ENCODE measurements around the gene EVC.

Gene EVC

DNA sequence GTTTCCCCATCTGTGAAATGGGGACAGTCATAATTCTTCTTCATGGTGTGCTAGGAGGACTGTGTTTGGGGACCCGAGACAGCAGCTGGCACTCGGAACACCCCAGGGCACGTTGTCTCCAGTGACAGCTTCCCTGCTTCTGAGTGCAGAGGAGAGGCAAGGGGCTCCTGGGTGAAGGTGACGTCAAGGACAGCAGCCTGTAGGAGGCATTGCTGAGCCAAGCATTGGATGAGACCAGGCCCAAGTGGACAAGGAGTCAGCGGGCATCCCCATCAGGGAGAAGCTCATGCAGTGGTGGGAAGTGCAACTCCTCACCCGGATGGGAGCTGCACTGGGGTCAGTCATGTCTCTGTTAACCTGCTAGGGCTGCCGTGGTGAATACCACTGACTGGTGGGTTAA lies 46.1 kb downstream of the EVC start:
- DNase-seq (ENCODE audit: low read depth) = no peak

DNA sequence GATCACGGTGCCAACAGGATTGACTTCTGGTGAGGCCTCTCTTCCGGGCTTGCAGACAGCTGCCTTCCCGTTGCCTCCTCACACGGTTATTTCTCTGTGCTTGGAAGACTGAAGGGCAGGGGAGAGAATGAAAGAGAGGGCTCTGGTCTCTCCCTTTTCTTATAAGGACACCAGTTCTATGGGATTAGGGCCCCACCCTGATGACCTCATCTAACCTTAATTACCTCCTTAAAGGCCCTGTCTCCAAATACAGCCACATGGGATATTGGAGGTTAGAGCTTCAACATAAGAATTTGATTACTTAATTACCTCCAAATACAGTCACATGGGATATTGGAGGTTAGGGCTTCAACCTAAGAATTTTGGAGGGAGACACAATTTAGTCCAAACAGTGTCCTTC lies 46.5 kb downstream of the EVC start:
- no peak for DNase-seq (ENCODE audit: low read depth)

GRCh38 chr4:5757954-5758353 lies 47.0 kb downstream of the EVC start:
- DNase-seq (ENCODE audit: low read depth) = no peak

DNA sequence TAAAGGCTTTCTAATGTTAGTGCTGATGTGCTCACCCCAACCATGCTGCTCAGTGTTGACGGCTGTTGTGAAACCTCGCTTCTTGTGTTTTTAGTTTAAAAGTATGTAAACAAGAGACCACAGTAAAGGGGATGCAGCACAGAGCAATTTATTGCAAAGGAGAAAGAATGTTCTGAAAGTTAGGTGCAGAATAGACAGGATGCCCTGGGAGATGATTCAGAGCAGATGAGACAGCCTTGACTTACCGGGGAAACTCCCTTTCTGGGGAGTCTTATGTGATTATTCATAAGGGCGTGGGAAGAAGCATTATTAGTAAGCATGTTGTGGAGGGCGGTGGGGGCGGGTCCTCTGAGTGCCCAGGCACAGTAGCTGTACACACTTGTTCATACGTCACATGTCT lies 47.7 kb downstream of the EVC start:
- no peak for DNase-seq (ENCODE audit: low read depth)

- no peak for DNase-seq (ENCODE audit: low read depth)
Measured at GRCh38 chr4:5759236-5760075, 48.5 kb downstream of the EVC start.

DNA sequence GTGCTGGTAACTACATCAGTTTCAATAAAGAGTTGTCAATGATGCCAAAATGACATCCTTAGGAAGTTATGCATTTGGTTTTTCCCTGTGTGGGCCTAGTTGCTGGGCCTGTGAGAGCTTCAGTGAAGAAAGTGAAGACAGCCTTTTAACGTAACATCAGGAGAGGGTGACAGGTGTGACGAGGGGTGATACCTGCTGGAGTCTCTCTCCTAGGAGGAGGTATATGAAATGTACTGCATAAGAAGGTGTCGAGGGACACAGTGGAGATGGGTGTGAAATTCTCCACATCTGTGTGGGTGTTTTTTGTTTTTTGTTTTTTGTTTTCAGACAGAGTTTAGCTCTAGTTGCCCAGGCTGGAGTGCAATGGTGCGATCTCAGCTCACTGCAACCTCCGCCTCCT lies 49.2 kb downstream of the EVC start:
- no peak for DNase-seq (ENCODE audit: low read depth)

GRCh38 chr4:5760936-5761480 lies 50.0 kb downstream of the EVC start:
- no peak for DNase-seq (ENCODE audit: low read depth)

DNA sequence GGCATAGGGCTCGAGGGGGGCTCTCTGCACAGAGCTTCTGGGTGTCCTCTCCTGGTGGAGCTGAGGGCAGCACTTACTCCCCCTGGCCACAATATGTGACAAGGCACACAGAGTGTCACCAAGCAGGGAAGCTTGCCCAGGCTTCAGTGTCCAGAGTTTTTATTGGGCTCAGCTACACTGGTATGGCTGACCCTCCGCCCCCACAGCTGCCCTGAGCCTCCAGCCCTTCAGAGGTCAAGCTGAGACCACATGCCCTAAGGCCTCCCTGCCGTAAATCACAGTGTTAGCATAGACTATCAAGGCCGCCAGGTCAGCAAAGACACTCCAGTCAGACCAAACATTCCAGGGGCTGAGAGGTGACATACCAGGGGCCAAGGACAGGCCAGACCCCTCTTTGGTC lies 59.0 kb downstream of the EVC start:
- no peak for DNase-seq (ENCODE audit: low read depth)

- DNase-seq (ENCODE audit: low read depth) = no peak
Measured at GRCh38 chr4:5772528-5773270, 61.7 kb downstream of the EVC start.

GRCh38 chr4:5773271-5773555 lies 62.2 kb downstream of the EVC start:
- DNase-seq (ENCODE audit: low read depth) = no peak

GRCh38 chr4:5774416-5775036 lies 63.5 kb downstream of the EVC start:
- no peak for DNase-seq (ENCODE audit: low read depth)

DNA sequence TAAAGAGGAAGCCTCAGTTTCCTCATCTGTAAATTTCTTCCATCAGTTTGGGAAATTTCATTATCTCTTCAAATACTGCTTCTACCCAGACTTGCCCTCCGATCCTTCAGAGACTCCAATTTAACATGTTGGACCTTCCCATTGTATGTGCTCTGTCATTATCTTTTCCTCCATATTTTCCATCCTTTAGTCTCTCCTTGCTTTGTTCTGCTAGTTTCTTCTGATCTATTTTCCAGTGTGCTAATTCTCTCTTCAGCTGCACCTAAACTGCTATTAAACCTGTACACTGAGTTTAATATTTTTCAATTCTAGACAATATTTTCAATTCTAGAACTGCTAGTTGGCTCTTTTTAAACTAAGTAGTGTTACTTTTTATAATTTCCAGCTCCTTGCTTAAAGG lies 65.5 kb downstream of the EVC start:
- no peak for DNase-seq (ENCODE audit: low read depth)

DNA sequence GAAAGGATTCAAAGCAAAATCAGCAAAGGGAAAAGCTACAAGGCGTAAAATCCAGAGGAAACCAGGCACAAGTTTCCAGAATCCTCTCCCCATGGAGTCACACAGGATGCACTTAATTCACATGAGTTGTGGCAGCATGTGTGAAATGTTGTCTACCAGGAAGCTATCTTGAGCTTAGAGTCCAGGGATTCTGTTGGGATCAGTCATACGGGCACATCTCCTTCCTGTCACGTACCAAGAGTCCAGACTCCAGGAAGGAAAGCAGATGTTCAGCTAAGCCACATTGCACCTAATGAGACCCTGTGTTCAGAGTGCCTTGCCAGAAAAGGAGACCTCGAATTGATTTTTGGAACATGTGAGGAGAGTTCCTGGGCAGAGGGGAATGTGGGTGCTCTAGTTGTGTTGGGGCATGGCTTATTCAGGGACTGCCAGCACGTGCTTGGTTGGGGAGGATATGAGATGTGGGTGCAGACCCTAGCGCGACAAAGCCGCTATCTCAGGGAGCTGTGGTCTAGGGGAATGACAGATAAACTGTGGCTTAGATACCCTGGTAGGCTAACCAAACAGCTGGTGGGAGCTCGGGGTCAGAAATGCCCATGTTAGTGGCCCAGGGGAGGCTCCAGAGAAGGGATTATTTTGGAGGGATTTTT lies 70.0 kb downstream of the EVC start:
- no peak for DNase-seq (ENCODE audit: low read depth)

DNA sequence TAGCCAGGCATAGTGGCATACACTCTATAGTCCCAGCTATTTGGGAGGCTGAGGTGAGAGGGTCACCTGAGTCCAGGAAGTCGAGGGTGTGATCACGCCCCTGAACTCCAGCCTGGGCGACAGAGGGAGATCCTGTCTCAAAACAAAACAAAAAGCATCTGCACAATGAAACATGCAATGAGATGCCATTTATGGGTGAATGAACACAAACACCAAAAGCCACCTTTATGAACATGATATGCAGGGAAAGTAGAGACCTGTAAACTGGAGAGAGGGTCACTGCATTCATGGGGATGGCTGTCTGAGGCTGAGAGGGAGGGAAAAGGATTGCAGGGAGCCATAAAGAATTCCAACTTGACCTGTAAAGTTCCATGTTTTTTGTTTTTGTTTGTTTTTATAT lies 70.7 kb downstream of the EVC start:
- DNase-seq (ENCODE audit: low read depth) = no peak

DNA sequence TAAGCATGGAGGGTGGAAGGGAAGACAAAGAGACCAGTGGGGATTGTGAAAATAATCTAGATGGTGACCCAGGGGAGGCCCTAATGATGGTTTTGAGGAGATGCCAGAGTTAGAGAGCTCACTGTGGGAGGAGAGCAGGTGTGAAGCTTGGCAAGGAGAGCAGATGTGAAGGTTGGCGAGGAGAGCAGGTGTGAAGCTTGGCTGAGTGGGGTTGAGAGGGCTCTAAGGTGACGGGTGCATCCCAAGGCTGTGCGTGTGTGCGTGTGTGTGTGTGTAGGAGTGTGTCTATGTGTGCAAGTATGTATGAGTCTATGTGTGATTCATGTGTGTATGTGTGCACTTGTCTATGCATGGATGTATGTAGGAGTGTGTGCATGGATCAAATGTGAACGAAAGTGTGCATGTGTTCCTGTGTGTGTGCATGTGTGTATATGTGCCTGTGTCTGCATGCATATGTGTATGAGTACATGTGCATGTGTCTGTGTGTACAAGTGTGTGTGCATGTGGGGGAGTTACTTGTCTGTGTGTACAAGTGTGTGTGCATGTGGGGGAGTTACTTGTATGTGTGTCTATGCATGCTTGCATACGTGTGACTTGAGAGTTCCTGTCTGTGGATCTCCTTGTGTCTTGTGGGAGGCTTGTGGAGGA lies 72.0 kb downstream of the EVC start:
- no peak for DNase-seq (ENCODE audit: low read depth)

GRCh38 chr4:5783486-5783885 lies 72.5 kb downstream of the EVC start:
- DNase-seq (ENCODE audit: low read depth) = no peak

DNA sequence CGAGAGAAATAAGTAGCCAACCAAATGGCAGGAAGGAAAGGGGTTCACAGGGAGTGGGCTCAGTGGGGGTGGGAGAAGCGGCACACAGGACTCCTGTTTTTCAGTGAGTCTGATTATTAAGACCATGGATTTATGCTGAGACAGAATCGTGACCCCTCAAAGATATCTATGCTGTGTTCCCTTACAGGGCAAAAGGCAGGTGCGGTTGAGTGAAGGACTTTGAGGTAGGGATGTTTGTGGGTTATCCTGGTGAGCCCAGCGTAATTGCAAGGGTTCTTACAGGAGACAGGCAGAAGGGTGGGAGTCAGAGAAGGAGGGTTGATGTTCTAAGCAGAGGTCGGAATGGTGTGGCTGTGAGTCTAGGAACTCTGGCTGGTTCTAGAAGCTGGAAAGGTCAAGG lies 73.0 kb downstream of the EVC start:
- DNase-seq (ENCODE audit: low read depth) = no peak

DNA sequence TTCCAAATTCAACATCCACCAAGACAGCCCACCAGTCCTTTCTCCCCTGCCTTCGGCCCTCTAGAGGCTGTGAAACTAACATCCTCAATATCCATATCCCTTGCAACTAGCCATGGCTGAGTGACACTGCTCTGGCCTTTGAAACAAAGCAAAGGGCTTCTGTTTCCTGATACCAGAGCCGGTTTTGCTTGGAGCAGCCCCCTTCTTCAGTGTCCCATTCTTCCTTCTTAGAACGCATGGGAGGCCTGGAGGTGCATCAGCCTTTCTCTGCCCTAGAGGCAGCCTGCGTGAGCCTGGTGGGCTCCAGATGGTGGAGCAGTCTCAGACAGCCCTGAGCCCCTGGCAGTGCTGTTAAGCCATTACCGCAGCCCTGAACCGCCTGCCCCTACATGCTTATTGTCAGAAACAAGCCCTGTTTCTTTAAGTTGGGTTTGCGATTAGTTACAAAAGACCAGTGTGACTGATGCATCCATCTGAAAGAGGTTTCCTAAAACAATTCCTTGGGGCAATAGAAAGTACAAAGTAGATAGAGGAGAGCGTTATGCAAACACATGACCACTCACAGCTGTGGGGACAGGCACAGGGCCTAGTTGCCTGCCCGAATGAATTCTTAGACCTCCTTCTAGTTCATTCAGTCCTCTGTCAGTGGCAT lies 74.1 kb downstream of the EVC start:
- no peak for DNase-seq (ENCODE audit: low read depth)

- DNase-seq (ENCODE audit: low read depth) = no peak
Measured at GRCh38 chr4:5785806-5786680, 75.0 kb downstream of the EVC start.

- no peak for DNase-seq (ENCODE audit: low read depth)
Measured at GRCh38 chr4:5787311-5787710, 76.3 kb downstream of the EVC start.

GRCh38 chr4:5788144-5788543 lies 77.1 kb downstream of the EVC start:
- no peak for DNase-seq (ENCODE audit: low read depth)
